CD4-positive, alpha-beta T cell (primary cell): Measurements from ENCODE around the gene VEGFD. TPM values are rescaled to one million over a fixed set of nuclear protein-coding genes. Genes with fewer than 3 reads are reported as not detected.

Source experiments
- ATAC-seq: fragments of 200-7000 bp; cut with Tn5 transposase; one replicate; pipeline ENCODE4 v1.10.0; 2022; ENCODE audit warnings: mild to moderate bottlenecking; ENCODE audit not compliant: poor library complexity
- CTCF ChIA-PET: fragments of 350-600 bp; sonication (Branson Sonifier 250); formaldehyde crosslinking; loops from one replicate; lab custom pipeline; 2021; ENCODE audit warnings: antibody characterized with exemption, inconsistent platforms; lab: Charles Lee
- POLR2A ChIA-PET: fragments of 350-600 bp; sonication (Branson Sonifier 250); formaldehyde crosslinking; loops from one replicate; lab custom pipeline; 2021; ENCODE audit warnings: antibody characterized with exemption, inconsistent platforms; lab: Charles Lee
- DNase-seq, 14 experiments: peaks; one replicate each; pipeline ENCODE4 v3.0.0-alpha.2; 2013 to 2020; ENCODE audit warnings: mixed read lengths in 2 of 14
- H3K27ac ChIP-seq, 2 donors: one replicate each; pipeline versions ENCODE4 v1.5.1 to v1.7.0; 2013; ENCODE audit warnings: low read length in 2 of 2, low read depth in 1 of 2, mild to moderate bottlenecking in 1 of 2
- H3K27me3 ChIP-seq, 2 experiments: 1 replicate in 1 of 2; 2 replicates in 1 of 2; pipeline versions ENCODE4 v1.6.1 to v1.7.0; 2013; ENCODE audit warnings: low read length in 2 of 2, control low read depth in 1 of 2, mild to moderate bottlenecking in 1 of 2, moderate library complexity in 1 of 2; ENCODE audit not compliant: insufficient read depth in 2 of 2, control insufficient read depth in 1 of 2
- H3K36me3 ChIP-seq: one replicate; pipeline ENCODE4 v1.6.1; 2013; ENCODE audit warnings: low read length, control low read depth; ENCODE audit not compliant: insufficient read depth
- H3K4me1 ChIP-seq: one replicate; pipeline ENCODE4 v1.6.1; 2013; ENCODE audit warnings: low read length, control low read depth; ENCODE audit not compliant: insufficient read depth
- H3K4me3 ChIP-seq: one replicate; pipeline ENCODE4 v1.5.1; 2013; ENCODE audit warnings: mild to moderate bottlenecking, low read length, moderate library complexity
- H3K9me3 ChIP-seq, 2 experiments: 1 replicate in 1 of 2; 2 replicates in 1 of 2; pipeline versions ENCODE4 v1.6.1 to v1.7.0; 2013; ENCODE audit warnings: low read length in 2 of 2, mild to moderate bottlenecking in 2 of 2, control low read depth in 1 of 2, moderate library complexity in 1 of 2; ENCODE audit not compliant: control insufficient read depth in 1 of 2, insufficient read depth in 1 of 2
- H3K27ac Mint-ChIP-seq: one replicate; pipeline ENCODE4 v1.8.0; 2020; ENCODE audit warnings: mixed read lengths
- H3K27me3 Mint-ChIP-seq: one replicate; pipeline ENCODE4 v1.8.0; 2021; ENCODE audit warnings: mixed read lengths
- H3K36me3 Mint-ChIP-seq: one replicate; pipeline ENCODE4 v1.8.0; 2021; ENCODE audit warnings: low read depth, mixed read lengths
- H3K4me1 Mint-ChIP-seq: one replicate; pipeline ENCODE4 v1.8.0; 2021; ENCODE audit warnings: low read depth, mixed read lengths
- H3K4me3 Mint-ChIP-seq: one replicate; pipeline ENCODE4 v1.8.0; 2020; ENCODE audit warnings: mild to moderate bottlenecking, mixed read lengths
- H3K9me3 Mint-ChIP-seq: one replicate; pipeline ENCODE4 v1.8.0; 2020; ENCODE audit warnings: mixed read lengths
- intact Hi-C, 2 experiments: fragments of 100-400 bp; cut with DNase I in 1 of 2; cut with micrococcal nuclease in 1 of 2; formaldehyde crosslinking; loops; one replicate each; pipeline versions ENCODE4 v1.15.1 to v1.9.0; 2023 to 2025; cut with DNase I, micrococcal nuclease
- total RNA-seq, 174 experiments: library from RNA in 2 of 174; stranded (reverse) in 2 of 174; gene quantifications; one replicate each; pipeline ENCODE4 v1.2.3 and lab custom pipeline; 2021 to 2026
- TF ChIP-seq, protein P1 (sequence below): fragments of 200-600 bp; IDR thresholded peaks from one replicate; pipeline ENCODE4 v1.8.0; 2022; ENCODE audit warnings: antibody characterized with exemption, mild to moderate bottlenecking

VEGFD gene
- total RNA-seq, 2 experiments from 2014 or later: not detected

GRCh38 chrX:15410430-15410829 lies 26.2 kb upstream of the VEGFD start:
- Mint-ChIP-seq H3K4me3 (no peak overlapping the region), H3K9me3 (no peaks in the 10 kb centered on the region), H3K4me1 (no peaks in the 10 kb centered on the region), H3K36me3 (no peaks in the 10 kb centered on the region), H3K27ac (no peak overlapping the region), H3K27me3 (peaks cover 3% of the 10 kb centered on the region)
- H3K4me3 ChIP-seq: no peak overlapping the region
- H3K27me3 ChIP-seq: no peaks in the 10 kb centered on the region
- TF ChIP-seq, protein P1, sequence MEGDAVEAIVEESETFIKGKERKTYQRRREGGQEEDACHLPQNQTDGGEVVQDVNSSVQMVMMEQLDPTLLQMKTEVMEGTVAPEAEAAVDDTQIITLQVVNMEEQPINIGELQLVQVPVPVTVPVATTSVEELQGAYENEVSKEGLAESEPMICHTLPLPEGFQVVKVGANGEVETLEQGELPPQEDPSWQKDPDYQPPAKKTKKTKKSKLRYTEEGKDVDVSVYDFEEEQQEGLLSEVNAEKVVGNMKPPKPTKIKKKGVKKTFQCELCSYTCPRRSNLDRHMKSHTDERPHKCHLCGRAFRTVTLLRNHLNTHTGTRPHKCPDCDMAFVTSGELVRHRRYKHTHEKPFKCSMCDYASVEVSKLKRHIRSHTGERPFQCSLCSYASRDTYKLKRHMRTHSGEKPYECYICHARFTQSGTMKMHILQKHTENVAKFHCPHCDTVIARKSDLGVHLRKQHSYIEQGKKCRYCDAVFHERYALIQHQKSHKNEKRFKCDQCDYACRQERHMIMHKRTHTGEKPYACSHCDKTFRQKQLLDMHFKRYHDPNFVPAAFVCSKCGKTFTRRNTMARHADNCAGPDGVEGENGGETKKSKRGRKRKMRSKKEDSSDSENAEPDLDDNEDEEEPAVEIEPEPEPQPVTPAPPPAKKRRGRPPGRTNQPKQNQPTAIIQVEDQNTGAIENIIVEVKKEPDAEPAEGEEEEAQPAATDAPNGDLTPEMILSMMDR: no peak
- no peak for DNase-seq
- H3K4me1 ChIP-seq: no peaks in the 10 kb centered on the region
- H3K9me3 ChIP-seq: no peaks in the 10 kb centered on the region
- intact Hi-C loops: no loop called here
- ChIA-PET CTCF (no interaction called here), POLR2A (no interaction called here)
- H3K27ac ChIP-seq: no peak overlapping the region
- ATAC-seq: no peak
- no peaks in the 10 kb centered on the region for H3K36me3 ChIP-seq

DNA sequence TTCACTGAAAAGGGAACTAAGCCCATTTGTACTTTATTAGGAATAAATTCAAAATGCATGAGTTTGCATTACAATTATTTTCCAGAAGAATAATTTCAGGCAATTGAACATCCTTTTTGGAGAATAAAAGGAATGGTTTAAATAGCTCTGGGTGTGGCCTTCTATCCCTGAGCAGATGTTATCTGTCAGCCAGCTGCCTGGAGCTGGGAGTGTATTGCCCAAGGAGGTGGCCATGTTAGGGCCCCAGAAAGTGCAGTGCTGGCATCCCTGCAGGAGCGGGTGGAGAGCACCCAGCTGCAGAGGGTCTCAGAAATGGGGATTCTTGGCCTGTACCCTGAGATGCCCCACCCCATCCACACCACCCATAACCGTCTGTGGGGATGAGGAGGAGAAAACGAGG lies 21.6 kb upstream of the VEGFD start:
- no peak overlapping the region for H3K4me3 ChIP-seq
- H3K4me1 Mint-ChIP-seq: peaks cover 5% of the 10 kb centered on the region
- ChIA-PET CTCF (no interaction called here), POLR2A (no interaction called here)
- no peak for ATAC-seq
- H3K9me3 ChIP-seq: no peaks in the 10 kb centered on the region
- H3K27me3 ChIP-seq: no peaks in the 10 kb centered on the region
- no peaks in the 10 kb centered on the region for H3K36me3 ChIP-seq
- H3K9me3 Mint-ChIP-seq: no peaks in the 10 kb centered on the region
- no peak overlapping the region for H3K27ac Mint-ChIP-seq
- H3K4me1 ChIP-seq: no peaks in the 10 kb centered on the region
- DNase-seq: no peak
- H3K4me3 Mint-ChIP-seq: no peak overlapping the region
- H3K27ac ChIP-seq: no peak overlapping the region
- intact Hi-C loops: no loop called here
- no peaks in the 10 kb centered on the region for H3K36me3 Mint-ChIP-seq
- H3K27me3 Mint-ChIP-seq: peaks cover 3% of the 10 kb centered on the region
- TF ChIP-seq, protein P1: no peak

- H3K27me3 Mint-ChIP-seq: no peaks in the 10 kb centered on the region
Measured at GRCh38 chrX:15404401-15405096, 20.3 kb upstream of the VEGFD start.

More at GRCh38 chrX:15404401-15405096, 20.3 kb upstream of the VEGFD start:
- ChIA-PET POLR2A (no interaction called here), CTCF (no interaction called here)
- H3K9me3 ChIP-seq: no peaks in the 10 kb centered on the region
- intact Hi-C loops: no loop called here
- Mint-ChIP-seq H3K27ac (no peak overlapping the region), H3K4me3 (no peak overlapping the region), H3K36me3 (no peaks in the 10 kb centered on the region), H3K9me3 (no peaks in the 10 kb centered on the region), H3K4me1 (peaks cover 5% of the 10 kb centered on the region)
- H3K27ac ChIP-seq: no peak overlapping the region
- ATAC-seq (no peak), DNase-seq (no peak)
- no peak overlapping the region for H3K4me3 ChIP-seq
- no peaks in the 10 kb centered on the region for H3K4me1 ChIP-seq
- TF ChIP-seq, protein P1: no peak
- no peaks in the 10 kb centered on the region for H3K36me3 ChIP-seq
- H3K27me3 ChIP-seq: no peaks in the 10 kb centered on the region
